ENCODE measurements around the gene MBOAT2. TPM values are rescaled to one million over a fixed set of nuclear protein-coding genes. Genes with fewer than 3 reads are reported as not detected.

Gene MBOAT2
- total and polyA plus RNA-seq, 7 donors = 0.11 to 3.5 (median 0.83) TPM

DNA sequence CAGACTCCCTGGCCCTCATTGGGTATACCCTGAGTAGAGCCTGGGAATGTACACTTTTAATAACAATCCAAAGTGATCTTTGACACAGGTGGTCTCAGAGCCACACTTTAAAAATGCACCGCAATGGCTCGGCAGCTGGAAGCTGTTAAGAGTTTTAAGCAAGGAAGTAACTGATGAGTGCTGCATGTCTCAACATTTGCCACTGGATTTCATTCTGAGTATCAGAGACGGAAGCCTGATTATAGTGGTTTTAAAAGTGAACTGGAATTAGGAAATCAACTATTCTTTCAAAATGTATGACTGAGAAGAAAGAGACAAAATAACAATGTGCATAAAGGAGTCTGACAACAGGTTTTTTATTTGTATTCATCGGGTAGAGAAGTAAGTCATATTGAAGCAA is 7.5 kb downstream of the MBOAT2 start:
- 82 to 89% (median 82%) methylated on average over 4 of the region's 4 CpGs for WGBS, 3 donors
- TF ChIP-seq, protein P1, sequence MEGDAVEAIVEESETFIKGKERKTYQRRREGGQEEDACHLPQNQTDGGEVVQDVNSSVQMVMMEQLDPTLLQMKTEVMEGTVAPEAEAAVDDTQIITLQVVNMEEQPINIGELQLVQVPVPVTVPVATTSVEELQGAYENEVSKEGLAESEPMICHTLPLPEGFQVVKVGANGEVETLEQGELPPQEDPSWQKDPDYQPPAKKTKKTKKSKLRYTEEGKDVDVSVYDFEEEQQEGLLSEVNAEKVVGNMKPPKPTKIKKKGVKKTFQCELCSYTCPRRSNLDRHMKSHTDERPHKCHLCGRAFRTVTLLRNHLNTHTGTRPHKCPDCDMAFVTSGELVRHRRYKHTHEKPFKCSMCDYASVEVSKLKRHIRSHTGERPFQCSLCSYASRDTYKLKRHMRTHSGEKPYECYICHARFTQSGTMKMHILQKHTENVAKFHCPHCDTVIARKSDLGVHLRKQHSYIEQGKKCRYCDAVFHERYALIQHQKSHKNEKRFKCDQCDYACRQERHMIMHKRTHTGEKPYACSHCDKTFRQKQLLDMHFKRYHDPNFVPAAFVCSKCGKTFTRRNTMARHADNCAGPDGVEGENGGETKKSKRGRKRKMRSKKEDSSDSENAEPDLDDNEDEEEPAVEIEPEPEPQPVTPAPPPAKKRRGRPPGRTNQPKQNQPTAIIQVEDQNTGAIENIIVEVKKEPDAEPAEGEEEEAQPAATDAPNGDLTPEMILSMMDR (IDR thresholded peaks at IDR 0.05) = no peak
- no peaks in the 10 kb centered on the region for H3K4me1 ChIP-seq
- H3K36me3 ChIP-seq (ENCODE audit: insufficient read depth in 1 of 2, low read depth in 1 of 2) = no peaks in the 10 kb centered on the region
- H3K27me3 ChIP-seq (ENCODE audit: insufficient read depth in 3 of 3, low read length in 2 of 3) = no peaks in the 10 kb centered on the region
- no peaks in the 10 kb centered on the region for H3K9me3 ChIP-seq
- ATAC-seq (no peak), DNase-seq (no peak)
- intact Hi-C loops (cut with DNase I) = no loop called here
- no peak overlapping the region for H3K4me3 ChIP-seq
- no peak overlapping the region for H3K27ac ChIP-seq

DNA sequence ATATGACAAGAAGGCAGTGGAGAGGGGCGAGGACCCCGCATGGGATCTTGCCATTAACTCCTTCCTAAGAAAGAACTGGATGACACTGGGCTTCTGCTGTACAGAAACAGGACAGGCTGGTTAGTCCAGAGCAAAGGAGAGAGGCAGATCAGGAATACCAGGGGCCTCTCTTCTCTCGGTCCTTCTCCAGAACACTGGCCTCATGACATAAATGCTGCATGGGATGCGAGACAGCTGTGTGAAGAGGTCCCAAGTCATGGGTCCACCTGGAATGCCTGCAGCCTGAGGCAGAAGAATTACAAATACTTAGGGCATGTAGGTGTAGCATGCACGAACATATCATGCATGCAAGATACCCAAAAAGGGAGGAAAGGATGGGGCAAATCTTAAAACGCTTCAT is 9.1 kb downstream of the MBOAT2 start:
- 87 to 92% (median 91%) methylated on average over 6 of the region's 6 CpGs for WGBS, 3 donors
- Histone ChIP-seq H3K36me3 (ENCODE audit: insufficient read depth in 1 of 2, low read depth in 1 of 2) (no peaks in the 10 kb centered on the region), H3K27me3 (ENCODE audit: insufficient read depth in 3 of 3, low read length in 2 of 3) (no peaks in the 10 kb centered on the region), H3K4me1 (no peaks in the 10 kb centered on the region), H3K4me3 (no peak overlapping the region), H3K27ac (no peak overlapping the region), H3K9me3 (no peaks in the 10 kb centered on the region)
- TF ChIP-seq, protein P1 (IDR thresholded peaks at IDR 0.05) = no peak
- intact Hi-C loops (cut with DNase I) = no loop called here
- DNase-seq (no peak), ATAC-seq (no peak)

DNA sequence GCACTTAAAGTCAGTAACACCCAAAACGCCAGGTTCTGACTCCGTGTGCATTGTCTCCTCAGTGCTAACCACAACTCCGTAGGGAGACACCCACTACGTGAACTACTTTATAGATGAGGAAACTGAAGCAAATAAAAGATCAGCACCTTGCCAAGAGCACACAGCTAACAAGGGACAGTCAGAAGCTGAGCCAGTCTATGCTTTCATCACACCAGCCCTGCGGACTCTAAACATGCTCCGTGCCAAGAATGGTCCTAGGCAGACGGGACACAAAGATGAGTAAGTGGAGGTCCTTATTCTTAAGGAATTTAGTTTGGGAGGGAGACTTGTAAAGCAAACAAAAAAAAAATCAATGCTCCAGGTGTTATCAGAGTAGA is 9.6 kb downstream of the MBOAT2 start:
- 85 to 90% (median 88%) methylated on average over 7 of the region's 7 CpGs for WGBS, 3 donors
- no peak overlapping the region for H3K4me3 ChIP-seq
- no peaks in the 10 kb centered on the region for H3K4me1 ChIP-seq
- H3K36me3 ChIP-seq (ENCODE audit: insufficient read depth in 1 of 2, low read depth in 1 of 2) = no peaks in the 10 kb centered on the region
- no peak for DNase-seq
- H3K9me3 ChIP-seq = no peaks in the 10 kb centered on the region
- no peak overlapping the region for H3K27ac ChIP-seq
- no peak for ATAC-seq
- H3K27me3 ChIP-seq (ENCODE audit: insufficient read depth in 3 of 3, low read length in 2 of 3) = no peaks in the 10 kb centered on the region
- TF ChIP-seq, protein P1 (IDR thresholded peaks at IDR 0.05) = no peak
- intact Hi-C loops (cut with DNase I) = no loop called here

DNA sequence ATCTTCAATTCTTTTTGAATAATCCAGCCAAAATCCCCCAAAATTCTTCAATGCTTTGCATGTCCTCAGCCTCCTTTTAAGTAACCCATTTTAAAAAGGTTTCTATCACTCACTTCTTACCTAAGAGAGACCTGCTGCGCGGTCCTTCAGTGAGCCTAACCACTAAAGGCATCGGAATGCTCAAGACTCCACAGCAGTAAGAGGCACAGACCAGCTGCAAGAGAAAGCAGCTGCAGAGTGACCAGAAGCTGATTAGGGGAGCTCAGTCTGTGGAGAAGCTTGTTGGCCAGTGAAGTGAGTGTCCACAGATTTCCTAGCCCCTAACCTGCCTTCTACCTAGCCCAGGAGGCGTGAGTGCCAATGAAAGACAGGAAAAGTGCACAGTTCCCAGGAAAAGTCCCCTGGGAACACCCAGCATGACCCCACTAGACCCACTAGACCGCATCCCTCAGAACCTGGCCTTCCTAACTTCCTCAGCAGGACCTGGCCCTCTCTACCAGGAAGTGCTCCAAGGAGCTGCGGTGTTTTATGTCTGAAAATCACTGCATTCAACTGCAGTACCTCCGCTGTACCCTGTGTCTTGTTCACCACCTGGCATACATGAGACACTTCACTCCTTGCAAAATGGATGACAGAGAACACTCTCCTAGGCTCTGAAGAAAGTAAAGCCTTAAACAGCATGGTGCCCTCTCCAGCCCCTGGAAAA is 10.1 kb downstream of the MBOAT2 start:
- H3K36me3 ChIP-seq (ENCODE audit: insufficient read depth in 1 of 2, low read depth in 1 of 2) = no peaks in the 10 kb centered on the region
- H3K4me3 ChIP-seq = no peak overlapping the region
- intact Hi-C loops (cut with DNase I) = no loop called here
- no peak overlapping the region for H3K27ac ChIP-seq
- ATAC-seq (no peak), DNase-seq (no peak)
- no peaks in the 10 kb centered on the region for H3K9me3 ChIP-seq
- H3K27me3 ChIP-seq (ENCODE audit: insufficient read depth in 3 of 3, low read length in 2 of 3) = no peaks in the 10 kb centered on the region
- no peaks in the 10 kb centered on the region for H3K4me1 ChIP-seq
- 90 to 91% (median 90%) methylated on average over 7 of the region's 7 CpGs for WGBS, 3 donors
- TF ChIP-seq, protein P1 (IDR thresholded peaks at IDR 0.05) = no peak

DNA sequence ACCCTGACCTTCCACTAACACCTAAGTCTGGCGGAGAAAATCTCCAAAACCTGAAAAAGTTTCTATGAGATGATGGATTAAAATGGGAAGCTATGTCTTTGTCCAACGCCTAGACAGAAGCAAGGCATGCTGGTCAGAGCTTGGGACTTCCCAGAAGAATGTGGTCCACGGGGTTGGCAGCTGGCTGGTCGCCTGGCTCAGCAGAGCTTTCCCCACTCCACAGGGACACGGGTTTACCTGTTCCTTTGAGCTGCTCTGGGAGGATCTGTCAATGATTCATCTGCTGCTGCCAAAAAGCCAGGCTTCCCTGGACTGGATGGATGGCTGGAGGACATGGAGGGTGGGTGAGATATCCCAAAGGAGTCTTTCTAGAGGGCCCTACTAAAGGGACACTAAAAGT is 10.8 kb downstream of the MBOAT2 start:
- H3K4me3 ChIP-seq = no peak overlapping the region
- WGBS, 3 donors = 74 to 83% (median 75%) methylated on average over 5 of the region's 5 CpGs
- no peaks in the 10 kb centered on the region for H3K36me3 ChIP-seq (ENCODE audit: insufficient read depth in 1 of 2, low read depth in 1 of 2)
- DNase-seq = no peak
- no peaks in the 10 kb centered on the region for H3K4me1 ChIP-seq
- ATAC-seq = no peak
- intact Hi-C loops (cut with DNase I) = no loop called here
- no peak overlapping the region for H3K27ac ChIP-seq
- TF ChIP-seq, protein P1 (IDR thresholded peaks at IDR 0.05) = no peak
- no peaks in the 10 kb centered on the region for H3K9me3 ChIP-seq
- H3K27me3 ChIP-seq (ENCODE audit: insufficient read depth in 3 of 3, low read length in 2 of 3) = no peaks in the 10 kb centered on the region
